ENCODE data around the gene MBNL3.
"Not testable (repeated sequence)": the region's sequence is repeated elsewhere in the genome, so short reads cannot be mapped to it uniquely, and the experiment has no call there.

Gene MBNL3

DNA sequence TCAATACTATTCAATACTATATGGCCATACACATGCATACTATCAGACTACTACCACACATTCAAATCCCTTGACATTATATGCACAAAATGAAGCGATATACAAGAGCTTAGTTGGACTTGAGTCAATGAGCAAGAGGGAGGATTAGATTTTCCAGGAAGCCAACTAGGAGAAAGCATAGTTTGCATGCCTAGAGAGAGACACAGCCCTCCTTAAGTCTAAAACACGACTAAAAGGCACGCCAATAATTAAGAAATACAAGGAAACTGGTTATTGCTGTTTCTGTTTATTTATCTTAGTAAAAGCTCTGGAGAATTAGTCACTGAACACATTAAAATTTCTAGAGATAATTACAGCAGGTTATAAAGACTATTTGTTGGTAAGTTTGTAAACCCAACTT, 21.8 kb downstream of the MBNL3 start:
- Mint-ChIP-seq H3K36me3 (ENCODE audit: low read depth) (no peaks in the 10 kb centered on the region), H3K4me3 (no peak overlapping the region), H3K4me1 (ENCODE audit: low read depth) (no peaks in the 10 kb centered on the region), H3K9me3 (no peaks in the 10 kb centered on the region), H3K27ac (no peak overlapping the region), H3K27me3 (peaks cover 27% of the 10 kb centered on the region)
- no peak for DNase-seq

DNA sequence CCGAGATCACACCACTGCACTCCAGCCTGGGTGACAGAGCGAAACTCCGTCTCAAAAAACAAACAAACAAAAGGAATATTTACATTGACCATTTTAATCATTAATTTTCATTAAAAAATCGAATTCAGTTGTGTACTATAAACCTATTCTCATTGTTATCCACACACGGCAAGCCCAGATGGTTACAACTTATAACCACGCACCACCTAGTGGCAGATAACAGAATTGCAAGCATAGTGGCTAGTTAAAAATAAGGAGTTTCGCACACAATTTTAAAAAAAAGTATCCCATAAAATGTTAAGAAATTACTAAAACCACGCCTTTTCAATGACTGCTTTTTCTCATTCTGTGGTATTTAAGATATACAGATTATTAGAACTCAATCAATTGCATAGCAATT, 25.4 kb downstream of the MBNL3 start:
- Mint-ChIP-seq H3K9me3 (no peaks in the 10 kb centered on the region), H3K27me3 (peaks cover 11% of the 10 kb centered on the region), H3K36me3 (ENCODE audit: low read depth) (no peaks in the 10 kb centered on the region), H3K4me3 (no peak overlapping the region), H3K27ac (no peak overlapping the region), H3K4me1 (ENCODE audit: low read depth) (no peaks in the 10 kb centered on the region)
- no peak for DNase-seq

DNA sequence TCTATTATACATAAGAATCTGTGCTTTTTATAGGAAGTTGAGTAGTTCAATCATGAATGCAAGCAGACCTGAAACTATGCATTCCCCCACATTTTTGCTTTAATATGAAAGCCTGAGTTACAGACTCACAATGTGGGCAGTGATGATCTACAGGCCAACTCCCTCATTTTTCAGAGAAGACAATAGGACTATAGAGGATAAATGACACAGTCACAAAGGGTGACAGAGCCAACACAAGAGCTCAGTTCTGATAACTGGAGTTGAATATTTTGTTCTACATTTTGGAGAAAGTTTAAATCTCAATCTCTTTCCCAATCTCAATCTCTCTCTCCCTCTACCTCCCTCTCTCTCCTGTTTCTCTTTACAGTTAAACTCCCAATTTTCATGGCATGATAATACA, 27.0 kb downstream of the MBNL3 start:
- Mint-ChIP-seq H3K36me3 (ENCODE audit: low read depth) (no peaks in the 10 kb centered on the region), H3K27me3 (peaks cover 12% of the 10 kb centered on the region), H3K9me3 (no peaks in the 10 kb centered on the region), H3K4me3 (no peak overlapping the region), H3K27ac (no peak overlapping the region), H3K4me1 (ENCODE audit: low read depth) (no peaks in the 10 kb centered on the region)
- no peak for DNase-seq

DNA sequence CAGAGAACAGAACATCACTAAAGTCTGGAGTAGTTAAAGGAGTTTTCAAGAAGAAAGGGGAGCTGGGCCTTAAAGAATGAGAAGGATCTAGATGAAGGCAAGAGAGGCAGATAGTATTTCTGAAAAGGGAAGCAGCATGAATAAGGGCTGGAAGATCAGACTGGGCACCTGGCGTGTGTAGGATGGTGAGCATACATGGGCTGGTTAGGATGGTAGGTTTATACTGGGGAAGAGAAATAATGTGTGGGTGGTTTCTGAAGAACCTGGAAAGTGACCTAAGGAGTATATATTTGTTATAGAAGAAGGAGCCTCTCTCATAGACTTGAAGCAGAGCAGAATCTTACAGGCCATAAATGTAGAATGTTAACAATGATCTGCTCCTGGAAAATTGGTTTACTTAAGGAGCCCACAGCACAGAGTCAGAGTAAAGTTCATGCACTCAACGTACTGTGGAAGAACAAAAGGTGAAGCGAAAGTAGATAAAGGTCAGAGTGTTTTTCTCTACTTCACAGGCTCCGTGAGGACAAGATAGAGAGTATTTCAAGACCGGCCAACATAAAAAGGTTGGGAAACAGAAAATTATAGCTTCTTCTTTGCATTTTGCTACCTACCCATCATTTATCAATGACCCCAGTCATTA, 35.8 kb downstream of the MBNL3 start:
- H3K9me3 Mint-ChIP-seq = no peaks in the 10 kb centered on the region
- no peak overlapping the region for H3K27ac Mint-ChIP-seq
- H3K27me3 Mint-ChIP-seq = peaks cover 53% of the 10 kb centered on the region
- no peak for DNase-seq
- H3K4me3 Mint-ChIP-seq = no peak overlapping the region
- H3K36me3 Mint-ChIP-seq (ENCODE audit: low read depth) = no peaks in the 10 kb centered on the region
- H3K4me1 Mint-ChIP-seq (ENCODE audit: low read depth) = no peaks in the 10 kb centered on the region

DNA sequence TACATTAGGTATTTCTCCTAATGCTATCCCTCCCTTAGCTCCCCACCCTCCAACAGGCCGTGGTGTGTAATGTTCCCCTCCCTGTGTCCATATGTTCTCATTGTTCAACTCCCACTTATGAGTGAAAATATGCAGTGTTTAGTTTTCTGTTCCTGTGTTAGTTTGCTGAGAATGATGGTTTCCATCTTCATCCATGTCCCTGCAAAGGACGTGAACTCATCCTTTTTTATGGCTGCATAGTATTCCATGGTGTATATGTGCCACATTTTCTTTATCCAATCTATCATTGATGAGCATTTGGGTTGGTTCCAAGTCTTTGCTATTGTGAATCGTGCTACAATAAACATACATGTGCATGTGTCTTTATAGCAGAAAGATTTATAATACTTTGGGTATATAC, 42.9 kb downstream of the MBNL3 start:
- not testable (repeated sequence) for H3K4me1 Mint-ChIP-seq (ENCODE audit: low read depth); H3K36me3 Mint-ChIP-seq (ENCODE audit: low read depth); H3K4me3 Mint-ChIP-seq; H3K27ac Mint-ChIP-seq; DNase-seq; H3K9me3 Mint-ChIP-seq
- peaks cover 44% of the 10 kb centered on the region for H3K27me3 Mint-ChIP-seq

DNA sequence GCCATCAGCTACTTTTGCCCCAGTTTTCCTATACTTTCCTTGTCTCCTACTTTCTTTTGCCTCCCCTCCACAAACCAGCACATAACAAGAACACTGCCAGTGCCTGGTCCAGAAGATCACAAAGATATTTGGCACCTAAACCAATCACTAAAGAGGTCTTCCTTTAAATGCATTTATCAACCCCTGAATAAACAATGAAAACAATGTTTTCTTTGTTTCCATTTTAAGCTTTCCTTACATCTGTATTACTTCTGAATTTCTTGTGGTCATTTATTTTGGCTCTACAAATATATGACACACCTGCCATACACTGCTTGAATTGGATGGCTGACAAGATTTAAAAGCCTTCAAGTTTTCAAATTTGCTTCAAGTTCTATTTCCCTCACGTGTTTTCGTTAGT, 43.9 kb downstream of the MBNL3 start:
- Mint-ChIP-seq H3K4me3 (no peak overlapping the region), H3K27ac (no peak overlapping the region), H3K4me1 (ENCODE audit: low read depth) (peaks cover 6% of the 10 kb centered on the region), H3K9me3 (peaks cover 4% of the 10 kb centered on the region), H3K36me3 (ENCODE audit: low read depth) (no peaks in the 10 kb centered on the region), H3K27me3 (peaks cover 35% of the 10 kb centered on the region)
- DNase-seq = no peak

DNA sequence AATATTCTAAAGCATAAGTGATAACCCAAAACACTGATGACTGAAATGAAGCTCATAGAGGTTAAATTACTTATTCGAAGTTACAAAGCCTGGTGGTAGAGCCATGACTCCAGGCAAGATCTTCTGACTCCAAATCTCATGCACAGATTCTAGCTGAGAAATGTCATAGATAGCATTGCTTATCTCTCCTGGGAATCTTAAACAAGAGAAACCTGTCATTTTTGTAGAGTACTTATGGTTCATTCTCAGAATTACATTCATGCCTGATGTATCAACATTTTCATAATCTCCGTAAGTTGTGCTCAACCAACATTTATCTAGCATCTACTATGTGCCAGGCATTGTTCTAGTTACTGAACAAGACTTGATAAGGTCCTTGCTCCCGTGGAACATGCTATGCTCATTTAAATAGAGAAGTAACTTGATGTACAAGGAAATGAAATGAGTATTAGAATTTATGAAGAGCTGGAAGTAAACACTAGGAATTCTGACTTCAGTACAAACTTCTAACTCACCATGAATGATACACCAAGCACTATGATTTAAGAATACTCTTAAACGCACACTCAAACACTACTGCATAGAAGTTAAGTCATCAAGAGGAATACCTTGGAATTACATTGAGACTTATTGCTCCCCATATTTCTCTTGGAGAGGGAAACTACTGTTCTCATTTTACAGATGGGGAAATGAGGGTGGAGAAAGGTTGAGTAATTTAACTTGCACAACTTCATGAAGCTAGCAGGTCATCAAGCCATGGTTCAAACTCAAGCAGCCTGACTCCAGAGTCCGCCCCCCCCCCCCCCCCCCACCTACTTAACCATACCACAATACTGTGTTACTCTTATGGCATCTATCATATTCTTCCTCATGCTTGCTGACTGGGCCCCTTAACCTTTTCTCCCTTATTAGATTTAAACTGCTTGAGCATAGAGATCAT, 45.4 kb downstream of the MBNL3 start:
- no peak for DNase-seq
- Mint-ChIP-seq H3K27ac (no peak overlapping the region), H3K27me3 (peaks cover 24% of the 10 kb centered on the region), H3K4me1 (ENCODE audit: low read depth) (peaks cover 6% of the 10 kb centered on the region), H3K36me3 (ENCODE audit: low read depth) (peaks cover 2% of the 10 kb centered on the region), H3K4me3 (no peak overlapping the region), H3K9me3 (peaks cover 4% of the 10 kb centered on the region)

DNA sequence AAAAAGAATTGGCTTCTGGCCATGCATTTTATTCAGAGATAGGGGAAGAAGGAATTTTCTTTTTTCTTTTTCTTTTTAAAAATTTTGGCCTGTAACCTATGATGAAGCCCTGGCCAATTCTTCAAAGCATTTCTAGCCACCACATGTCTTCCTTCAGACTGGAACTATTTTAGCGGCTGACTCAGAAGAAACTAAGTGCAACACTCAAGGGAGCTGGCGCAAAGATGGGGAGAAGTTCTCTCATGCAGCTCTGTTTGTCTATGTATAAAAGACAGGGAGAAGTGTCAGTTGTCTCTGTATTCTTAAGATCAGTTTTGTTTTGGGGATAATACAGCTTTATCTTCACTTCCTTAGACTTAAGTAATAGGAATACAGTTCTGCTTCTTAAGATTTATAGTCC, 46.1 kb downstream of the MBNL3 start:
- DNase-seq = no peak
- no peak overlapping the region for H3K4me3 Mint-ChIP-seq
- peaks cover 2% of the 10 kb centered on the region for H3K36me3 Mint-ChIP-seq (ENCODE audit: low read depth)
- H3K27ac Mint-ChIP-seq = no peak overlapping the region
- H3K27me3 Mint-ChIP-seq = peaks cover 17% of the 10 kb centered on the region
- peaks cover 6% of the 10 kb centered on the region for H3K4me1 Mint-ChIP-seq (ENCODE audit: low read depth)
- H3K9me3 Mint-ChIP-seq = peaks cover 4% of the 10 kb centered on the region

DNA sequence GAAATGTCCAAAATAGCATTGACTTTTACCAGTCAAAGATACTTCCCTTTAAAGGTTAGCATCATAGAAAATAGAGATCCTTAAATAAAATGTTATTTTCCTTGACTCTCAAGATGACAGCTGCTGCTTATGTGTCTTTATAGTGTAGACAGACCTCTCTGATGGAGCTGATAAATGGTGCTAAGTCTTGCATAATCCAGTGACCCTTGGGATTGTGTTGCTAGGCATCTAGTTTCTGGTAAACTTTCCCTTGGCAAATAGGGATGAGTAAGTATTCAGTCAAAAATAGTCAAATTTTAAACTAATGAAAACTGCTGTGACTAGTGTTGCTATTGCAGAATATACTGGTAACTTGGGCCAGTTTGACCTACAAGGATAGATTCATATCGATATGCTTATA, 53.6 kb downstream of the MBNL3 start:
- Mint-ChIP-seq H3K27ac (no peak overlapping the region), H3K36me3 (ENCODE audit: low read depth) (peaks cover 9% of the 10 kb centered on the region), H3K4me3 (no peak overlapping the region), H3K27me3 (peaks cover 45% of the 10 kb centered on the region), H3K9me3 (no peaks in the 10 kb centered on the region), H3K4me1 (ENCODE audit: low read depth) (no peaks in the 10 kb centered on the region)
- no peak for DNase-seq

DNA sequence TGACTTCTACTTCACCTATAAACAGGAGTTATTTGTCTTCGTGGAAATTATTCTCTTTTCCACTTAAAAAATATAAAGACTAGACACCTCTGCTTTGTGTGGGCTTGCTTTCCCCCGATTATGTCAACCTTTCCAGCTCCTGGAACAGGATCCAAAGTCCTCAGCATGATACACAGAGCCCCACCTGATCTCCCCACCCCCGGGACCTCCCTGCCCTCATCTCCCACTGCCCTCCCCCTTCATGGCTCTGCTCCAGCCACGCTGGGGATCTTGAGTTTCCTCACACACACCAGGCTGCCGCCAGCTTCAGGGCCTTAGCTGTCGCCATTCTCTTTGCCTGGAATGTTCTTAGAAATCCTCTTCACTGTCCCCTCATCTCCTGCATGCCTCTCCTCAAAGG, 55.3 kb downstream of the MBNL3 start:
- H3K36me3 Mint-ChIP-seq (ENCODE audit: low read depth) = peaks cover 7% of the 10 kb centered on the region

DNA sequence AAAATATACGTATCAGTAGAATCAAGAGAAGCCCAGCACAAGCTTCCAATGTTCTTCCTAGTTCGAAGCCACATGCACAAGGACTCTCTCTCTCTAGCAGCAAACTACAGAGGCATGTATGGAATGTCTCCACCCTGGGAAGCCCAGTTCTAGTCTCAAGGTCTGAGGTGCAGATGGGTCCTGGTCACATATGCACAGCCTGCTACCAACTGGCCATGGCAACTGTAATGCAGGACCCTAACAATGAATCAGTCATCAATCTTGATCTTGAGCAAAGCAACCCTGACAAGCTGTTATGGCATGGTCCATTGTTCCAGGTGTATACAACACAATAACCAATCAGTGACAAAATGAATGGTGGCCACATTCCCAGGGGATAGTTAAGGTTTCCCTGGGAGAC, 55.8 kb downstream of the MBNL3 start:
- DNase-seq = no peak
- no peak overlapping the region for H3K27ac Mint-ChIP-seq
- H3K9me3 Mint-ChIP-seq = no peaks in the 10 kb centered on the region
- H3K27me3 Mint-ChIP-seq = peaks cover 46% of the 10 kb centered on the region
- peaks cover 7% of the 10 kb centered on the region for H3K36me3 Mint-ChIP-seq (ENCODE audit: low read depth)
- H3K4me3 Mint-ChIP-seq = no peak overlapping the region
- H3K4me1 Mint-ChIP-seq (ENCODE audit: low read depth) = peaks cover 2% of the 10 kb centered on the region

More for the DNA sequence above, 55.3 kb downstream of the MBNL3 start:
- H3K27ac Mint-ChIP-seq = no peak overlapping the region
- H3K4me1 Mint-ChIP-seq (ENCODE audit: low read depth) = peaks cover 2% of the 10 kb centered on the region
- H3K27me3 Mint-ChIP-seq = peaks cover 46% of the 10 kb centered on the region
- no peak overlapping the region for H3K4me3 Mint-ChIP-seq
- no peaks in the 10 kb centered on the region for H3K9me3 Mint-ChIP-seq
- no peak for DNase-seq

DNA sequence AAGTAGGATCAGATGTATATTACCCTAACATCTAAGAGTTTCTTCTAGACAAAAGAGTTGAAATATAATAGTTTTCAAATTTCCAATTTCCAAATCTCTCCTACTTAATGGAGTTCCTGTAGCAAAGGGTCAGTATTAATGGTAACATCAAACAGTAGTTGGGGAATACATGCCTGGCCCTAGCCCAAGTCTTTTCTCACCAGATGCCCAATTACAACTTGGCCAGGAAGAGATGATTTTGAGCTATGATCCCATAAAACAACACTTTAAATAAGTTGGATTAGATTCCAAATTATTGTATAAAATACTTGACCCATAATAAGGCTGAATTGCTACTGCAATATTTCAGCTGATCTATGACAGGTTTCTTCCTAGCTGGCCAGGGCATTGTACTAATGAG, 59.9 kb downstream of the MBNL3 start:
- DNase-seq = no peak
- no peaks in the 10 kb centered on the region for H3K36me3 Mint-ChIP-seq (ENCODE audit: low read depth)
- H3K9me3 Mint-ChIP-seq = no peaks in the 10 kb centered on the region
- no peak overlapping the region for H3K27ac Mint-ChIP-seq
- no peak overlapping the region for H3K4me3 Mint-ChIP-seq
- peaks cover 23% of the 10 kb centered on the region for H3K27me3 Mint-ChIP-seq
- H3K4me1 Mint-ChIP-seq (ENCODE audit: low read depth) = peaks cover 14% of the 10 kb centered on the region

DNA sequence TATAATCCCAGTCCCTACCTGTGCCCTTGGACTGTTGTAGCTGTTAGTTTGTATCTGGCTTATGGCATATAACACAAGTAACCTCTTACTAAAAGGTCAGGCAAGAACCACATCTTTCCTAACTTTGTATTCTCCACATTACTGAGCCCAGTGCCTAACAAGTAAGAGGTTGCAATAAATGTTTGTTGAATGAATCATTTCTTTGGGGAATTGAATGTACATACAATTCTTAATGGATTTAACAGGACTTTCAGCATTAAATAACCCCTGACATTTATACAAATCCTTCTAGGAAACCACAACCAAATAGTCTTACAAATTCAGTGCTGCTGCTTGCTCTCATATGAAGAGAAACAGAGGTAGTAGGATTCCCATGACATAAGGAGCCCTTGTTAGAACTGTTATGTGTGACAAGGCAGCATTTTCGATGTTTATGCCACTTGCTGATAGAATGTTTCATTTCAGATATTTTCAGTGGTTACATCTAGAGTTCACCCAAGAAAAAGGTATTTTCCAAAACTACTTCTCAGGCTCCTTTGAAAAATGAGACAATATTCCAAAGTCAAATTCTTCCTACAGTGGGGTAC, 62.0 kb downstream of the MBNL3 start:
- H3K27ac Mint-ChIP-seq = no peak overlapping the region
- no peaks in the 10 kb centered on the region for H3K36me3 Mint-ChIP-seq (ENCODE audit: low read depth)
- H3K27me3 Mint-ChIP-seq = peaks cover 21% of the 10 kb centered on the region
- H3K9me3 Mint-ChIP-seq = no peaks in the 10 kb centered on the region
- no peak overlapping the region for H3K4me3 Mint-ChIP-seq
- peaks cover 14% of the 10 kb centered on the region for H3K4me1 Mint-ChIP-seq (ENCODE audit: low read depth)
- no peak for DNase-seq

DNA sequence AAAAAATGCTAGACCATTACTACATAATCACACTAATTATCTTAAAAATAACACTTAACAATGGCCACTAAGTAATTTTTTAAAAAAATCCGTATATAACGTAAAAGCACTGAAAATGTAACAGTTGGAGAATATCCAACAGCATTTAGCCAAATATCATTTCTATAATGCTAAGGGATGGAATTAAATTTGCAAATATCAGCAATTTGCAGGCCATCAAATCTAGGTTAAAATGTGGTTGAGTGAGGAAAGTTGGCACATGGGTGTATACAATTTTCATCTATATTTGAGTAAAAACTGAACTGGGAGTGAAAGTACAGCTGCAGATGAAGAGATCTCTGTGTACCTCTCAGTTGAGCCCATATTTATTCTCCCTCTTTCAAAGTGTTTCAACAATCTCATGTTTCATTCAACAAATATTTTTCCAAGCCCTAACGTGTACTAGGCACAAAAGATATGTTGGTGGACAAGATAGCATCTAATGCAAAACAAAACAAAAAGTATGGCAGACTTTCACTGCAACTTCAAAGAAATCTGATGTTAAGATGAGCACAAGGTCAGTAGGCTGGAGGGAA, 63.0 kb downstream of the MBNL3 start:
- Mint-ChIP-seq H3K4me3 (no peak overlapping the region), H3K9me3 (no peaks in the 10 kb centered on the region), H3K4me1 (ENCODE audit: low read depth) (peaks cover 14% of the 10 kb centered on the region)

DNA sequence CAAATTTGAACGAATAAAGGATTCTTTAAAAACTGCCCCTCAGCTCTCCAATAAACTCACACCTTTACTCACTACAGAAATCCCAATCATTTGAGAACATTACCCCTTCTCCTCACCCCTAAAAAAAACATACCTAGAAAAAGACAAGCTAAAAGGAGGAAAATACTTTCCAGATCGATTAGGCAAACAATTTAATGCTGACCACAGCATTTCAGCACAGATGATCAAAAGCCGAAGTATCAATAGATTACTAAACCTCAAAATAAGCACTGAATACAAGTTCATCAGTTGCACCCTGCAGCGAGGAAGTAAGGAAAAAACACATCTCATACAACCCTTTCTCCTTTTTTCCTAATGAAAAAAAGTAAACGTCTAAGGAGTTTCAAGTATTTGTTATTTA, 65.5 kb downstream of the MBNL3 start:
- peaks cover 12% of the 10 kb centered on the region for H3K4me1 Mint-ChIP-seq (ENCODE audit: low read depth)
- no peak overlapping the region for H3K27ac Mint-ChIP-seq
- no peak overlapping the region for H3K4me3 Mint-ChIP-seq
- peaks cover 3% of the 10 kb centered on the region for H3K36me3 Mint-ChIP-seq (ENCODE audit: low read depth)
- peaks cover 30% of the 10 kb centered on the region for H3K27me3 Mint-ChIP-seq
- no peak for DNase-seq
- no peaks in the 10 kb centered on the region for H3K9me3 Mint-ChIP-seq

More for the DNA sequence above, 63.0 kb downstream of the MBNL3 start:
- Mint-ChIP-seq H3K27me3 (peaks cover 14% of the 10 kb centered on the region), H3K36me3 (ENCODE audit: low read depth) (no peaks in the 10 kb centered on the region), H3K27ac (no peak overlapping the region)
- DNase-seq = no peak
